Esophagus squamous epithelium (tissue), 5 donors: ENCODE results near the gene ZSCAN21. TPM values are rescaled to one million over a fixed set of nuclear protein-coding genes. Genes with fewer than 3 reads are reported as not detected.
A peak's percentile ranks its signal among the peaks of the same experiment; 100 is the strongest.

ENCODE experiments used
- DNase-seq: peaks from one replicate; lab custom pipeline; 2025; lab: John Stamatoyannopoulos, UW
- H3K27ac ChIP-seq, 4 donors: fragments of 200-600 bp; sonication (generic); one replicate each; pipeline ENCODE4 v1.5.1; 2016 to 2019; ENCODE audit warnings: mild to moderate bottlenecking in 1 of 4
- H3K27me3 ChIP-seq, 4 donors: fragments of 200-600 bp; sonication (generic); 1 replicate in 3 of 4; 2 replicates in 1 of 4; pipeline versions ENCODE4 v1.5.1 to v1.6.0; 2017 to 2021; ENCODE audit warnings: antibody characterized with exemption in 1 of 4
- H3K36me3 ChIP-seq, 3 donors: fragments of 200-600 bp; sonication (generic); one replicate each; pipeline ENCODE4 v1.5.1; 2016 to 2019
- H3K4me1 ChIP-seq, 3 donors: fragments of 200-600 bp; sonication (generic); one replicate each; pipeline ENCODE4 v1.5.1; 2017 to 2019
- H3K4me3 ChIP-seq, 4 donors: fragments of 200-600 bp; sonication (generic); 1 replicate in 3 of 4; 2 replicates in 1 of 4; pipeline ENCODE4 v1.5.1; 2016 to 2019; ENCODE audit warnings: mild to moderate bottlenecking in 2 of 4, moderate library complexity in 1 of 4
- H3K9me3 ChIP-seq, 3 donors: fragments of 200-600 bp; sonication (generic); one replicate each; pipeline ENCODE4 v1.5.1; 2016 to 2019
- POLR2A ChIP-seq, 4 donors: fragments of 450-650 bp; IDR thresholded peaks; one replicate each; pipeline ENCODE4 v1.6.1; 2017; ENCODE audit warnings: antibody characterized with exemption in 4 of 4, mild to moderate bottlenecking in 4 of 4, moderate library complexity in 3 of 4
- WGBS, 2 donors: methylation state at CpG; one replicate each; pipeline ENCODE4 v1.1.5; 2018; 5-methylcytosine and 5-hydroxymethylcytosine counted together
- intact Hi-C: fragments of 100-400 bp; cut with DNase I; formaldehyde crosslinking; loops from one replicate; pipeline ENCODE4 v1.15.0; 2022
- total RNA-seq, 4 donors: library from RNA; depleted of rRNA; stranded (reverse); fragments of >200 nt; gene quantifications; one replicate each; pipeline ENCODE4 v1.1.0, GENCODE V29; 2016
- TF ChIP-seq, protein P1 (sequence below), 6 experiments: fragments of 450-650 bp in 4 of 6; fragments of 200-600 bp in 2 of 6; sonication (generic) in 2 of 6; IDR thresholded peaks; one replicate each; pipeline ENCODE4 v1.5.1; 2016 to 2019; ENCODE audit warnings: antibody characterized with exemption in 6 of 6, mild to moderate bottlenecking in 4 of 6, moderate library complexity in 4 of 6
- donor health status: DM: yes; HTN: yes; CAD: no.

Gene ZSCAN21
- total RNA-seq, 4 donors from 2014 or later, result 3.7 to 12.0 (median 8.0) TPM

DNA sequence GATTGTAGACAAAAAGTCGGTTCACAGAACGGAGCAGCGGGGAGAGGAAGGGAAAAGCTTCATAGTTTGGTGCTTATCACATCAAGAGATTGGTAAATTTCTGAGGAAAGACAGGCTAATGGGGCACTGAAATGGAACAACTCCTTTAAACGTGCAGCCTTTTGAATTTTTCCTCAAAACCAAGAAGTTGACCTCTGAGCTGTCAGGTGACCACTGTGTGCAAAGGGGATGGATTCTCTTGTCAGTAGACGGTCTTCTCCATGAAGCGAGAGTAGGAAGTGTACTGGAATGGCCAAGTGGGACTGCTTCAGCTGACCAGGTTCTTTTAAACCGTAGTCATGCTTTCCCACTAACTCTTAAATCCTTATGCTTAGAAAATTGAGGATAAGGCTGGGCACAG, 11.2 kb upstream of the ZSCAN21 start:
- 90 to 95% methylated on average over 7 of the region's 7 CpGs for WGBS, 2 donors
- no peaks in the 10 kb centered on the region for H3K27me3 ChIP-seq
- no peak overlapping the region for H3K27ac ChIP-seq
- H3K36me3 ChIP-seq, result peaks cover 11 to 55% (median 19%) of the 10 kb centered on the region in 3 donors
- no peak for TF ChIP-seq POLR2A (IDR thresholded peaks at IDR 0.05)
- TF ChIP-seq, protein P1, sequence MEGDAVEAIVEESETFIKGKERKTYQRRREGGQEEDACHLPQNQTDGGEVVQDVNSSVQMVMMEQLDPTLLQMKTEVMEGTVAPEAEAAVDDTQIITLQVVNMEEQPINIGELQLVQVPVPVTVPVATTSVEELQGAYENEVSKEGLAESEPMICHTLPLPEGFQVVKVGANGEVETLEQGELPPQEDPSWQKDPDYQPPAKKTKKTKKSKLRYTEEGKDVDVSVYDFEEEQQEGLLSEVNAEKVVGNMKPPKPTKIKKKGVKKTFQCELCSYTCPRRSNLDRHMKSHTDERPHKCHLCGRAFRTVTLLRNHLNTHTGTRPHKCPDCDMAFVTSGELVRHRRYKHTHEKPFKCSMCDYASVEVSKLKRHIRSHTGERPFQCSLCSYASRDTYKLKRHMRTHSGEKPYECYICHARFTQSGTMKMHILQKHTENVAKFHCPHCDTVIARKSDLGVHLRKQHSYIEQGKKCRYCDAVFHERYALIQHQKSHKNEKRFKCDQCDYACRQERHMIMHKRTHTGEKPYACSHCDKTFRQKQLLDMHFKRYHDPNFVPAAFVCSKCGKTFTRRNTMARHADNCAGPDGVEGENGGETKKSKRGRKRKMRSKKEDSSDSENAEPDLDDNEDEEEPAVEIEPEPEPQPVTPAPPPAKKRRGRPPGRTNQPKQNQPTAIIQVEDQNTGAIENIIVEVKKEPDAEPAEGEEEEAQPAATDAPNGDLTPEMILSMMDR (IDR thresholded peaks at IDR 0.05), result no peak
- peaks cover 0 to 19% (median 0%) of the 10 kb centered on the region in 3 donors for H3K4me1 ChIP-seq
- intact Hi-C loops, result no loop called here
- no peak for DNase-seq
- H3K9me3 ChIP-seq, result no peaks in the 10 kb centered on the region
- H3K4me3 ChIP-seq, result no peak overlapping the region

DNA sequence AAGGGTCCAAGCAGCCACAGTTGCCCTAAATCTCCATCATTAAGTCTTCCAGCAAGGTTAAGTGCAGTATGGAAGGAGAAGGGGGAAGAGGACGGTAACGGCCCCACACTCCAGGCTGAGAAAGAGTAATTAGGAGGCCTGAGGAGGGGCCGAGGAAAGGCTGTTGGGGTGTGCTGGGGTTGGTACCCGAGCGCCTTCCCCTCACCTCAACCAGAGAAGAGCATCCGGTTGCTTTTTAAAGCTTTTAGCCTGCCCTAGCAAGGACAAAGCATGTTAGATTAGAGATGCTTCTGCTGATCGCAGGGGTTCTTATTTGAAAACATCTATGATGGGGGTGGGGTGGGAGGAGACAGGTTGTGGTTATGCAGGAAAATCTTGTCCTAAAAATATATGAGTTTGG, 9.0 kb upstream of the ZSCAN21 start:
- no peak for DNase-seq
- Histone ChIP-seq H3K27me3 (no peaks in the 10 kb centered on the region), H3K9me3 (no peaks in the 10 kb centered on the region), H3K27ac (no peak overlapping the region), H3K4me1 (peaks cover 0 to 28% (median 0%) of the 10 kb centered on the region in 3 donors), H3K36me3 (peaks cover 0 to 32% (median 0%) of the 10 kb centered on the region in 3 donors), H3K4me3 (no peak overlapping the region)
- WGBS, 2 donors, result 61 to 77% methylated on average over 7 of the region's 7 CpGs
- intact Hi-C loops, result no loop called here
- no peak for TF ChIP-seq POLR2A (IDR thresholded peaks at IDR 0.05)
- TF ChIP-seq, protein P1 (IDR thresholded peaks at IDR 0.05), result no peak

DNA sequence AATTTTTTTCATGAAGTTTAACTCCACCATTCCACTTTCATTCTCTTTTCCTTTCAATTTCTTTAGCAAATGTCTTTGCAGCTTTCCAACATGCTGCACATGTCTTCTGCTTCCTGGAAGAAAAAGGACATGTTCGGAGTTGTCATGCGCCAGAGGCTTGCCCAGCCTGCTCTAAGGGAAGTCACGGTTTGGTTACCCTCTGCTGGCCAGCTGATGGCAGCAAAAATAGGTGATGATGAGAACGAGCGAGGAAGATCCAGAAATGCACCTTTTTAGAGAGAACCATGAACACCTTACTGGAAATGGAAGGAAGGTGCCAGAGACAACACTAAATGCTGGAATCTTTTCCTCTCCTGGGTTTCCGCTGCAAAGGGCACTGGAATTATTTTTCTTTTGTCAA, 4.9 kb upstream of the ZSCAN21 start:
- intact Hi-C loops, result no loop called here
- no peak overlapping the region for H3K4me3 ChIP-seq
- no peaks in the 10 kb centered on the region for H3K9me3 ChIP-seq
- TF ChIP-seq, protein P1 (IDR thresholded peaks at IDR 0.05), result peak in 4 of 6 experiments; percentile 29 to 66 (median 54)
- TF ChIP-seq POLR2A (IDR thresholded peaks at IDR 0.05), result no peak
- WGBS, 2 donors, result 22 to 34% methylated on average over 6 of the region's 6 CpGs
- DNase-seq, result no peak
- H3K27ac ChIP-seq, result no peak overlapping the region
- no peaks in the 10 kb centered on the region for H3K27me3 ChIP-seq
- H3K36me3 ChIP-seq, result no peaks in the 10 kb centered on the region
- peaks cover 4 to 30% (median 4%) of the 10 kb centered on the region in 3 donors for H3K4me1 ChIP-seq

DNA sequence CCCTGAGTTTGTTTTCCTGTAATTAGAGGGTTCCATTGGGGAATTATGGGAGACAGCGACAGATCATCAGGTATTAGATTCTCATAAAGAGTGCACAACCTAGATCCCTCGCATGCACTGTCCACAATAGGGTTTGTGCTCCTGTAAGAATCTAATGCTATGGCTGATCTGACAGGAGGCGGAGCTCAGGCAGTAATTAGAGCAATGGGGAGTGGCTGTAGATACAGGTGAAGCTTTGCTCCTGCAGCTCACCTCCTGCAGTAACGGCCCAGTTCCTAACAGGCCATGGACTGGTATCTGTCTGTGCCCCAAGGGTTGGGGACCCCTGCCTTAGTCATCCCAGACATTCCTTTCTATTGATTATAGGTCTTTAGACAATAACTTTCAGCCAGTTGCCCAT, 894 bp upstream of the ZSCAN21 start:
- Histone ChIP-seq H3K27me3 (no peaks in the 10 kb centered on the region), H3K27ac (peak overlapping the region in 3 of 4 donors; percentile 91 to 98 (median 97)), H3K9me3 (no peaks in the 10 kb centered on the region), H3K4me3 (no peak overlapping the region), H3K4me1 (peaks cover 11 to 52% (median 13%) of the 10 kb centered on the region in 3 donors), H3K36me3 (no peaks in the 10 kb centered on the region)
- 64 to 73% methylated on average over 4 of the region's 4 CpGs for WGBS, 2 donors
- no peak for TF ChIP-seq POLR2A (IDR thresholded peaks at IDR 0.05)
- TF ChIP-seq, protein P1 (IDR thresholded peaks at IDR 0.05), result no peak
- no peak for DNase-seq
- intact Hi-C loops, result no loop called here

DNA sequence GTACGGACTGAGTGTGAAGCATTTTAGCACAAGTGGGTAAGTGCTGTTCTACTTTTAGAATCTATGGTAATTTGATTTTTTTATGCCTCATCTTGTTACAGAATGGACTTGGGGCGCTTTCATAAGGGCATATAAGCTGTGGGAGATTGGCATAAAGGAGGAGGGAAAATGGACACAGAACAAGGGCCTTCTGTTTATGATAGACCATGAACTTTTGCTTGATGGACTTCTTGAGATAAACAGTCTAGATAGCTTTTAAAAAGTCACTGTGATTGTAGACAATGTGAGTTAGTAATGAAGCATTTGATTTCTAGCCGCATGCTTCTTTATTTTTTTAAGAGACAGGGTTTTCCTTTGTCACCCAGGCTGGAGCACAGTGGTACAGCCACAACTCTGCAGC, 2.0 kb downstream of the ZSCAN21 start:
- H3K27ac ChIP-seq, result no peak overlapping the region
- TF ChIP-seq, protein P1 (IDR thresholded peaks at IDR 0.05), result no peak
- TF ChIP-seq POLR2A (IDR thresholded peaks at IDR 0.05), result no peak
- H3K36me3 ChIP-seq, result peaks cover 0 to 3% (median 0%) of the 10 kb centered on the region in 3 donors
- no peak overlapping the region for H3K4me3 ChIP-seq
- H3K4me1 ChIP-seq, result peaks cover 11 to 46% (median 13%) of the 10 kb centered on the region in 3 donors
- intact Hi-C loops, result loop anchor here (5.0 kb wide), 1 partner anchor 59 kb away; no protein-coding TSS in a partner anchor
- no peaks in the 10 kb centered on the region for H3K9me3 ChIP-seq
- no peak for DNase-seq
- H3K27me3 ChIP-seq, result no peaks in the 10 kb centered on the region
- WGBS, 2 donors, result 88 to 90% methylated on average over 3 of the region's 3 CpGs
